Subcutaneous adipose tissue (tissue), 4 donors: Measurements from ENCODE around the gene NKG7. TPM values are rescaled to one million over a fixed set of nuclear protein-coding genes. Genes with fewer than 3 reads are reported as not detected.

Source experiments
- CTCF ChIP-seq: fragments of 450-650 bp; IDR thresholded peaks from one replicate; pipeline ENCODE4 v1.5.1; 2016; ENCODE audit warnings: low read depth, mild to moderate bottlenecking, control low read depth, antibody characterized with exemption, moderate library complexity
- total RNA-seq, 4 donors: library from RNA; depleted of rRNA; stranded (reverse); fragments of >200 nt; gene quantifications; one replicate each; pipeline ENCODE4 v1.1.0, GENCODE V29; 2016

NKG7 gene
- total RNA-seq, 4 donors from 2014 or later, result 1.6 to 3.7 (median 2.7) TPM

GRCh38 chr19:51394050-51394836 lies 21.8 kb upstream of the NKG7 start:
- TF ChIP-seq CTCF, result no peak

GRCh38 chr19:51392701-51393100 lies 20.2 kb upstream of the NKG7 start:
- TF ChIP-seq CTCF, result no peak

- no peak for TF ChIP-seq CTCF
Observed at GRCh38 chr19:51391073-51391611, 18.7 kb upstream of the NKG7 start.

GRCh38 chr19:51389143-51389542 lies 16.7 kb upstream of the NKG7 start:
- TF ChIP-seq CTCF, result no peak

- no peak for TF ChIP-seq CTCF
Observed at GRCh38 chr19:51387924-51388389, 15.5 kb upstream of the NKG7 start, which contains the start of gene LIM2. TSS of gene LIM2 (minus strand) at chr19:51387974. CDS start at chr19:51387443, 531 bp downstream.

- no peak for TF ChIP-seq CTCF
Observed at GRCh38 chr19:51386882-51387520, 14.5 kb upstream of the NKG7 start.

- no peak for TF ChIP-seq CTCF
Observed at GRCh38 chr19:51382004-51382403, 9.6 kb upstream of the NKG7 start.
